Astrocyte (in vitro differentiated cells and primary cell): ENCODE results near the gene PGC.

ENCODE experiments used
- CTCF ChIP-seq: IDR thresholded peaks from 2 replicates; pipeline ENCODE4 v1.5.1; 2011; ENCODE audit warnings: low read depth, mild to moderate bottlenecking, inconsistent platforms, low read length, moderate library complexity; ENCODE audit not compliant: insufficient read depth
- EZH2 ChIP-seq: IDR thresholded peaks from 2 replicates; pipeline ENCODE4 v1.6.1; 2012; ENCODE audit warnings: mild to moderate bottlenecking, low read length, inconsistent platforms; ENCODE audit not compliant: insufficient read depth

GRCh38 chr6:41768545-41769308 lies 21.5 kb upstream of the PGC start:
- TF ChIP-seq CTCF (no peak), EZH2 (no peak)
